Head of caudate nucleus (tissue), 42 donors: ENCODE measurements around the gene AUNIP.

ENCODE experiments used
- DNase-seq, 42 donors: peaks; one replicate each; pipeline versions ENCODE4 v3.0.0 to v3.0.0-alpha.2; 2020 to 2021; ENCODE audit warnings: mixed read lengths in 7 of 42
- intact Hi-C: fragments of 100-400 bp; cut with DNase I; formaldehyde crosslinking; loops from one replicate; pipeline ENCODE4 v1.15.0; 2022

AUNIP gene

GRCh38 chr1:25837262-25837875, 21.9 kb downstream of the AUNIP start:
- no peak for DNase-seq
- intact Hi-C loops, result no loop called here

GRCh38 chr1:25836695-25837094, 22.6 kb downstream of the AUNIP start:
- DNase-seq, result no peak
- intact Hi-C loops, result no loop called here

DNA sequence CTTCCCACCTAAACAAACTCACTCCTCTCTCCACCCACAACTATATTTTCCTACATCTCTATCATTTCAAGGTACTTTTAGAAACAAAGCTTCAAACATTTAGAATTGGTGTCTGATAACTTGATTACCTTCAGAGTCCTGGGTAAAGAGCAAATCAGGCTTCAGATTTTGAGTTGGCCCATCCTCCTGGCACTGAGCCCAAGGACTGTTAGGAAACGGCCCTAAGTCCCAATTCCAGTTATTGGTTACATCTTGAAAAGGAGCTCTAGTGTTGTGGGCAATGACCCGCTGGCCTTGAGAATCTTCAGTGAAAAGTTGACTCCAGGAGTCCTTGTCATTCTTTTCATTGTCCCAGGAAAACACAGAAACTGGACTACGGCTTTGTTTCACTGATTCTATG, 24.4 kb downstream of the AUNIP start:
- intact Hi-C loops, result no loop called here

GRCh38 chr1:25833158-25833557, 26.1 kb downstream of the AUNIP start:
- intact Hi-C loops, result no loop called here

More for the DNA sequence above, 24.4 kb downstream of the AUNIP start:
- DNase-seq, result no peak

GRCh38 chr1:25832336-25833037, 26.8 kb downstream of the AUNIP start:
- DNase-seq, result no peak
- intact Hi-C loops, result no loop called here

More at GRCh38 chr1:25833158-25833557, 26.1 kb downstream of the AUNIP start:
- DNase-seq, result no peak

DNA sequence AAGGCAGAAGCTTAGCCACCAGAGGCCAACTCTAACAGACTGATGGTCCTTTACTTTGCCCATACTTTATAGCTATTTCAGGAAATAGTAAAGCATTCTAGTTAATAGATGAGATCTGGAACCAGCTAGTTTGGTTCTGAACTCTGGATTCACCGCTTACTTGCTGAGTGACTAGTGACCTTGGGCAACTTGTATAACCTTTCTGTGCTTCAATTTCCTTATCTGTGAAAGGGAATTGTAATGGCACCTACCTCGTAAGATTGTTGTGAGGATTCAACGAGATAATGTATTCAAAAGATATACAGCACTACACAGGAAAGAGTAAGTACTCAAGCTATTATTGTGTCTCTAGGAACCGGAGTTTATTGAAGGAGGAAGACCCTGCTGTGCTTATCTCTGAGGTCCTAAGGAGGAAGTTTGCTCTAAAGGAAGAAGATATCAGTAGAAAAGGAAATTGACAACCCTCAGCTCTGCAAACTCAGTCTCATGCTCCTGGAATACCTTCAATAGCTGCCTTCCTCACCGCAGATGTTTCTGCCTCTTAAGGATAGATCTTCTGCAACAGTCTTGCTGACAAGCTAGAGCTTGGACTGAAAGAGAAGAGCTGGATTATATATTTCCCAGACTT, 27.6 kb downstream of the AUNIP start:
- intact Hi-C loops, result no loop called here

GRCh38 chr1:25829046-25829445, 30.2 kb downstream of the AUNIP start:
- no peak for DNase-seq
- intact Hi-C loops, result no loop called here

More for the DNA sequence above, 27.6 kb downstream of the AUNIP start:
- DNase-seq, result peak in 1 of 42 donors; percentile 3

GRCh38 chr1:25828491-25828890, 30.8 kb downstream of the AUNIP start:
- intact Hi-C loops, result no loop called here
- DNase-seq, result no peak

GRCh38 chr1:25826571-25826970, 32.7 kb downstream of the AUNIP start:
- intact Hi-C loops, result no loop called here
- no peak for DNase-seq

- intact Hi-C loops, result no loop called here
- DNase-seq, result no peak
These were observed 33.7 kb downstream of the AUNIP start for GRCh38 chr1:25825605-25826004.

DNA sequence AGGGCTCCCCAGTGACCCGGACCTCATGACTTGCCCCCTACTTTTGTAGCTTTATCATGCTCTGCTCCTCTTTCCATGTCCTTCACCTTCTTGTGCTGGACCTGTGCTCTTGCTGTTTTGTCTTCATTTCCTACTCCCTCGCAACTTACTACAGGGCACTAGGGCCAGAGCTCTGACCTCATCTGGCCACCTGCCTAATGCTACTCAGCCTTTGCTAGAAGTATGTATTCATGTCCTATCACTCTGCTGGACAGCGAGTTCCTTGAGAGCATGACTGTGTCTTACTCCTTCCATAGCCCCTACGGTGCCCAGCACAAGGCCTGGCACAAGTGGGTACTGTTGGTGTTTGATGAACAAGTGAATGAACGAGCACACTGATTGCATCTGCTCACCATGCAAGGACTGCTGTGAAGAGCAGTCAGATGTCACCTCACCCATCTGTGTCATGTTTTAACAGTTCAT, 37.6 kb downstream of the AUNIP start:
- DNase-seq, result no peak
- intact Hi-C loops, result loop anchor here (5.0 kb wide), 1 partner anchor 176 kb away; the partner anchor contains the start of gene PAFAH2

GRCh38 chr1:25821112-25821476, 38.2 kb downstream of the AUNIP start:
- intact Hi-C loops, result loop anchor here (5.0 kb wide), 1 partner anchor 176 kb away; the partner anchor contains the start of gene PAFAH2
- no peak for DNase-seq

- intact Hi-C loops, result loop anchor here (5.0 kb wide), 1 partner anchor 177 kb away; the partner anchor contains the start of gene PAFAH2
- peak in 33 of 42 donors; percentile 20 to 75 (median 55) for DNase-seq
These were observed 38.8 kb downstream of the AUNIP start for GRCh38 chr1:25820247-25821111.

GRCh38 chr1:25819491-25820246, 39.6 kb downstream of the AUNIP start, which contains the start of gene MTFR1L:
TSS of gene MTFR1L (plus strand) at chr1:25819954. CDS start at chr1:25823105, 3,151 bp downstream.
- DNase-seq, result peak; percentile 68 to 96 (median 91)
- intact Hi-C loops, result loop anchor here (5.0 to 10.0 kb wide), 3 partner anchors 178 to 575 kb away; partner anchors contain the start of genes PAFAH2 and RSRP1

- intact Hi-C loops, result loop anchor here (10.0 kb wide), 2 partner anchors 294 to 574 kb away; partner anchors contain the start of gene RSRP1
- no peak for DNase-seq
These were observed 40.7 kb downstream of the AUNIP start for GRCh38 chr1:25818569-25818968.

DNA sequence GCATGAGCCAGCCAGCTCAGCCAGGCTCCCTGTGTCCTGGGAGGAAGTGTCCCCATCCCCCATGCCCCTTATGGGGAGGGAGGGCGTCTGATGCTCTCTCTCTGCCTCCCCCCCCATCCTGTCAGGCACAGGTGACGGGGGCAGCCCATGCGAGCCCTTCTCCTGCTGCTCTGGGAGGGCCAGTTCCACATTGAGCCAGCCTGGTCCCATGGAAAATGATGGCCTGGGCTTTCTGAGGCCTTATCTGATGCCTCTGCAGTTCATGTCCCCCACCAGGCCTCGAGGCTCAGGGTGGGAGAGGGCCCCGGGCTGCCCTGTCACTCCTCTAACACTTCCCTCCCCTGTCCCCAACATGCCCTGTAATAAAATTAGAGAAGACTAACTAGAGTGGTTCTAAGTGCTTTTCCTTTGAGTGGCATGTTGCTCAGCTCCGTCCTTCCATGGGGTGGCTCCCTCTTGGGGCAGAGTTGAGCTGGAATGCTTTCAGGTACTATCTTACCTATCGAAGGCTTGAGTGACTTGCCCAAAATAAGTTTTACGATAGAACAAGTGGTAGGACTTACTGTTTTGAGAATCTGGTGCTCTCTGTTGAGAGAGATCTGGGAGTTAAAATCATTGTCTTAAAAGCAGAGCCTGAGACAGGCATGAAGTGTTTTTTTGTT, 41.3 kb downstream of the AUNIP start:
- intact Hi-C loops, result loop anchor here (10.0 kb wide), 2 partner anchors 293 to 573 kb away; partner anchors contain the start of gene RSRP1
- no peak for DNase-seq

DNA sequence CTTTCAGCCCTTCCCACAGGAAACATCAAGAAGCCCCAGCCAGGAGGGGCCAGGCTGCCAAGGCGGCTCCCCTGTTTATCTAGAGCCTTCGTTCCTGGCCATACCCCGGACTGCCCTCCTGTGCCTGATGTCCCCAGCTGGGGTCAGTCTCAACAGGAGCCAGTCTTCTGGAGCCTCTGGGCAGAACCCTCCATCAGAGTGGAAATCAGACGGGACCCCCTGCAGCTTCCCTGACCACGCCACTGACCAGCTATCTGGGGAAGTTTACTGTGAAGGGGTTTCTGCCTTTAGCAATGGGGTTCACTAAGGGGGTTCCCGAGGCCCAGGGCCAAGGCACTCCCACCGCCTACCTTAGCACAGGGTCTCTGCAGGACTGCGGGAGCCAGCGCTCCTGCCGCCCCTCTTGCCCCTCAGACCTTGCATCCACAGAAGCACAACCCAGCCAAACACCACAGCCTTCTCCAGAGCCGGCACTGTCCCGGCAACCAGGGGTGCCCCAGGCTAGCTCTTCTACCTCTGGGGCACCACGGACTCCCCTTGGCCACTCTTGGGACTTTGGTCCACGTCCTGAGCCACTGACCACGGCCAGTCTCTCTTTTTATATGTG, 43.0 kb downstream of the AUNIP start:
- no peak for DNase-seq
- intact Hi-C loops, result loop anchor here (10.0 kb wide), 2 partner anchors 291 to 571 kb away; partner anchors contain the start of gene RSRP1
